Endothelial cell (in vitro differentiated cells): ENCODE data around the gene RASA2. TPM values are rescaled to one million over a fixed set of nuclear protein-coding genes. Genes with fewer than 3 reads are reported as not detected.
A peak's percentile ranks its signal among the peaks of the same experiment; 100 is the strongest.

Source experiments
- DNase-seq: peaks from one replicate; pipeline ENCODE4 v3.0.0; 2021; ENCODE audit warnings: low spot score
- H3K27ac Mint-ChIP-seq: one replicate; pipeline ENCODE4 v1.8.0; 2021; ENCODE audit warnings: mixed read lengths, inconsistent platforms; ENCODE audit not compliant: unreplicated experiment
- H3K27me3 Mint-ChIP-seq: one replicate; pipeline ENCODE4 v1.8.0; 2021; ENCODE audit warnings: mild to moderate bottlenecking, moderate library complexity, mixed read lengths, inconsistent platforms; ENCODE audit not compliant: unreplicated experiment
- H3K36me3 Mint-ChIP-seq: one replicate; pipeline ENCODE4 v1.8.0; 2021; ENCODE audit warnings: mild to moderate bottlenecking, low read depth, mixed read lengths, inconsistent platforms; ENCODE audit not compliant: unreplicated experiment
- H3K4me1 Mint-ChIP-seq: one replicate; pipeline ENCODE4 v1.8.0; 2021; ENCODE audit warnings: mild to moderate bottlenecking, mixed read lengths, inconsistent platforms; ENCODE audit not compliant: unreplicated experiment
- H3K4me3 Mint-ChIP-seq: one replicate; pipeline ENCODE4 v1.8.0; 2021; ENCODE audit warnings: mild to moderate bottlenecking, mixed read lengths, inconsistent platforms; ENCODE audit not compliant: unreplicated experiment
- H3K9me3 Mint-ChIP-seq: one replicate; pipeline ENCODE4 v1.8.0; 2021; ENCODE audit warnings: mixed read lengths, inconsistent platforms; ENCODE audit not compliant: unreplicated experiment
- CTCF ChIP-seq: fragments of 200-600 bp; sonication (generic); IDR thresholded peaks from one replicate; pipeline ENCODE4 v1.5.0; 2021; ENCODE audit warnings: antibody characterized with exemption; ENCODE audit not compliant: unreplicated experiment
- total RNA-seq: library from RNA; stranded (reverse); fragmentation: NEBNext Ultra II Directional; extraction: Animal tissue kit (Norgen Biotek cat#: 25700); gene quantifications from one replicate; pipeline ENCODE4 v1.2.1, GENCODE V29; 2021; ENCODE audit not compliant: unreplicated experiment

RASA2 gene
- total RNA-seq, 1 donor from 2014 or later, result 32.5 TPM

GRCh38 chr3:141542989-141543388 lies 56.2 kb downstream of the RASA2 start:
- Mint-ChIP-seq H3K4me3 (no peak overlapping the region), H3K36me3 (peaks cover 56% of the 10 kb centered on the region), H3K27me3 (peaks cover 2% of the 10 kb centered on the region), H3K4me1 (no peaks in the 10 kb centered on the region), H3K9me3 (no peaks in the 10 kb centered on the region), H3K27ac (no peak overlapping the region)
- peak; percentile 37 for TF ChIP-seq CTCF
- no peak for DNase-seq

GRCh38 chr3:141544697-141545096 lies 57.9 kb downstream of the RASA2 start:
- no peak for TF ChIP-seq CTCF
- no peaks in the 10 kb centered on the region for H3K9me3 Mint-ChIP-seq
- DNase-seq, result no peak
- peak overlapping the region; percentile 76 for H3K4me3 Mint-ChIP-seq
- peaks cover 68% of the 10 kb centered on the region for H3K36me3 Mint-ChIP-seq
- H3K27me3 Mint-ChIP-seq, result peaks cover 2% of the 10 kb centered on the region
- no peak overlapping the region for H3K27ac Mint-ChIP-seq
- peaks cover 10% of the 10 kb centered on the region for H3K4me1 Mint-ChIP-seq

GRCh38 chr3:141546081-141546480 lies 59.3 kb downstream of the RASA2 start:
- Mint-ChIP-seq H3K4me3 (peak overlapping the region; percentile 49), H3K4me1 (peaks cover 10% of the 10 kb centered on the region), H3K27me3 (peaks cover 2% of the 10 kb centered on the region), H3K36me3 (peaks cover 68% of the 10 kb centered on the region), H3K9me3 (no peaks in the 10 kb centered on the region), H3K27ac (no peak overlapping the region)
- no peak for TF ChIP-seq CTCF
- no peak for DNase-seq

GRCh38 chr3:141546586-141546985 lies 59.8 kb downstream of the RASA2 start:
- Mint-ChIP-seq H3K27ac (no peak overlapping the region), H3K36me3 (peaks cover 67% of the 10 kb centered on the region), H3K27me3 (peaks cover 2% of the 10 kb centered on the region), H3K4me1 (peaks cover 10% of the 10 kb centered on the region), H3K4me3 (peak overlapping the region; percentile 52), H3K9me3 (no peaks in the 10 kb centered on the region)
- no peak for TF ChIP-seq CTCF
- no peak for DNase-seq

GRCh38 chr3:141547791-141548190 lies 61.0 kb downstream of the RASA2 start:
- no peaks in the 10 kb centered on the region for H3K9me3 Mint-ChIP-seq
- H3K36me3 Mint-ChIP-seq, result peaks cover 58% of the 10 kb centered on the region
- peaks cover 2% of the 10 kb centered on the region for H3K27me3 Mint-ChIP-seq

More at GRCh38 chr3:141547791-141548190, 61.0 kb downstream of the RASA2 start:
- no peak for TF ChIP-seq CTCF
- Mint-ChIP-seq H3K4me1 (peaks cover 10% of the 10 kb centered on the region), H3K27ac (no peak overlapping the region), H3K4me3 (no peak overlapping the region)
- no peak for DNase-seq
